WI38 (cell line): Measurements from ENCODE around the gene UBE2H.

Experiments
- H3K4me3 ChIP-seq: 2 replicates; pipeline ENCODE4 v1.5.1; 2011; ENCODE audit warnings: low read depth, mild to moderate bottlenecking, control low read depth, low read length
- TF ChIP-seq, protein P1 (sequence below): IDR thresholded peaks from 2 replicates; pipeline ENCODE4 v1.5.1; 2012; ENCODE audit warnings: low read depth, mild to moderate bottlenecking, control low read depth, low read length

Gene UBE2H

GRCh38 chr7:129908181-129908580 lies 44.6 kb downstream of the UBE2H start:
- TF ChIP-seq, protein P1, sequence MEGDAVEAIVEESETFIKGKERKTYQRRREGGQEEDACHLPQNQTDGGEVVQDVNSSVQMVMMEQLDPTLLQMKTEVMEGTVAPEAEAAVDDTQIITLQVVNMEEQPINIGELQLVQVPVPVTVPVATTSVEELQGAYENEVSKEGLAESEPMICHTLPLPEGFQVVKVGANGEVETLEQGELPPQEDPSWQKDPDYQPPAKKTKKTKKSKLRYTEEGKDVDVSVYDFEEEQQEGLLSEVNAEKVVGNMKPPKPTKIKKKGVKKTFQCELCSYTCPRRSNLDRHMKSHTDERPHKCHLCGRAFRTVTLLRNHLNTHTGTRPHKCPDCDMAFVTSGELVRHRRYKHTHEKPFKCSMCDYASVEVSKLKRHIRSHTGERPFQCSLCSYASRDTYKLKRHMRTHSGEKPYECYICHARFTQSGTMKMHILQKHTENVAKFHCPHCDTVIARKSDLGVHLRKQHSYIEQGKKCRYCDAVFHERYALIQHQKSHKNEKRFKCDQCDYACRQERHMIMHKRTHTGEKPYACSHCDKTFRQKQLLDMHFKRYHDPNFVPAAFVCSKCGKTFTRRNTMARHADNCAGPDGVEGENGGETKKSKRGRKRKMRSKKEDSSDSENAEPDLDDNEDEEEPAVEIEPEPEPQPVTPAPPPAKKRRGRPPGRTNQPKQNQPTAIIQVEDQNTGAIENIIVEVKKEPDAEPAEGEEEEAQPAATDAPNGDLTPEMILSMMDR = no peak
- H3K4me3 ChIP-seq = no peak overlapping the region

- no peak overlapping the region for H3K4me3 ChIP-seq
- TF ChIP-seq, protein P1 = no peak
Measured at GRCh38 chr7:129907122-129907736, 45.5 kb downstream of the UBE2H start.

DNA sequence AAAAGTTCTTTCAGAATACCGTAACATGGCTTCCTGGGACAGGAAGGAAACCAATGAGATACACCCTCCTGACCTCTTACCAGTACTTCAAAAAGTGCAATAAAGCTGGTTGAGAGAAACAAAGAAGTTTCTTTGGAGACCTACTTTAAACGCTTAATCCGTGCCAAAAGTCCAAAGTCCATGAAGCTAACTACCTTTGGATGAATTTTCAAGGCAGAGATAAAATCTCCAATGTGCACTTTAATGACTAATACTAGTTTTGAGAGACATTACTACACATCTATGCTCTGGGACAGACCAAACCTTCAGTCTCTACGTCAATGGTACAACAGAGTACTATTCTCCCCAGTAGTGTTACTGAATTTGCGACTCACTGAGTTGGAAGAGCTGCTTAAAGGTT lies 46.1 kb downstream of the UBE2H start:
- TF ChIP-seq, protein P1 = no peak
- no peak overlapping the region for H3K4me3 ChIP-seq

- H3K4me3 ChIP-seq = no peak overlapping the region
- TF ChIP-seq, protein P1 = no peak
Measured at GRCh38 chr7:129903935-129904334, 48.8 kb downstream of the UBE2H start.

- TF ChIP-seq, protein P1 = no peak
- H3K4me3 ChIP-seq = no peak overlapping the region
Measured at GRCh38 chr7:129902788-129903422, 49.9 kb downstream of the UBE2H start.

- TF ChIP-seq, protein P1 = no peak
Measured at GRCh38 chr7:129898502-129899160, 54.1 kb downstream of the UBE2H start.

DNA sequence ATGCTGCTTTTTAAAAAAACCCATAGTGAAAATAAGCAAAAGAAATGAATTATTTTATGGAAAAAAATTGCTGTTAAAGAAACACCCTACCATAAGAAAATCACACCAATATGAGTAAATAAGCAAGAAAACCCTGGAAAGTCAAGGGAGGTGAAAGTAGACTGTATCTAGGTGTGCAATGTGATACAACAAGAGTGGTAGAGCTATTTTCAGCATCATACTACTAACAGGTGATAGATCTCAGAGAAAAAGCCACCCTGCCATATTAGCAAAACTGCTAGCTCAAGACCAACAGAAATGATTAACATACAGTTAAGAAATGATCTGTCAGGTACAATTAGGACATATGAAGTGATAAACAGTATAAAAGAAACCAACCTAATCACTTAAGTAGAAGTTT lies 54.8 kb downstream of the UBE2H start:
- H3K4me3 ChIP-seq = no peak overlapping the region
- TF ChIP-seq, protein P1 = no peak

More at GRCh38 chr7:129898502-129899160, 54.1 kb downstream of the UBE2H start:
- H3K4me3 ChIP-seq = no peak overlapping the region
